ENCODE results near the gene IQSEC1.

Gene IQSEC1

GRCh38 chr3:12894629-12895028 lies 178.6 kb downstream of the IQSEC1 start:
- no peak for TF ChIP-seq CTCF (IDR thresholded peaks at IDR 0.05; ENCODE audit: insufficient read depth, low read depth, low read length, missing control alignments)
- DNase-seq (ENCODE audit: low read depth), result no peak
- no peak overlapping the region for H3K4me3 ChIP-seq (ENCODE audit: low read depth, low read length)

GRCh38 chr3:12893852-12894251 lies 179.4 kb downstream of the IQSEC1 start:
- H3K4me3 ChIP-seq (ENCODE audit: low read depth, low read length), result no peak overlapping the region
- DNase-seq (ENCODE audit: low read depth), result no peak
- TF ChIP-seq CTCF (IDR thresholded peaks at IDR 0.05; ENCODE audit: insufficient read depth, low read depth, low read length, missing control alignments), result no peak

- no peak for TF ChIP-seq CTCF (IDR thresholded peaks at IDR 0.05; ENCODE audit: insufficient read depth, low read depth, low read length, missing control alignments)
- DNase-seq (ENCODE audit: low read depth), result no peak
These were observed 180.0 kb downstream of the IQSEC1 start for GRCh38 chr3:12893247-12893646.

GRCh38 chr3:12892840-12893189 lies 180.4 kb downstream of the IQSEC1 start:
- DNase-seq (ENCODE audit: low read depth), result no peak
- no peak for TF ChIP-seq CTCF (IDR thresholded peaks at IDR 0.05; ENCODE audit: insufficient read depth, low read depth, low read length, missing control alignments)
- no peak overlapping the region for H3K4me3 ChIP-seq (ENCODE audit: low read depth, low read length)

More at GRCh38 chr3:12893247-12893646, 180.0 kb downstream of the IQSEC1 start:
- H3K4me3 ChIP-seq (ENCODE audit: low read depth, low read length), result no peak overlapping the region

GRCh38 chr3:12891985-12892839 lies 181.0 kb downstream of the IQSEC1 start:
- peak; percentile 87 for TF ChIP-seq CTCF (IDR thresholded peaks at IDR 0.05; ENCODE audit: insufficient read depth, low read depth, low read length, missing control alignments)
- H3K4me3 ChIP-seq (ENCODE audit: low read depth, low read length), result no peak overlapping the region
- DNase-seq (ENCODE audit: low read depth), result peak; percentile 66

GRCh38 chr3:12891391-12891984 lies 181.7 kb downstream of the IQSEC1 start:
- no peak for TF ChIP-seq CTCF (IDR thresholded peaks at IDR 0.05; ENCODE audit: insufficient read depth, low read depth, low read length, missing control alignments)
- DNase-seq (ENCODE audit: low read depth), result no peak
- H3K4me3 ChIP-seq (ENCODE audit: low read depth, low read length), result no peak overlapping the region

All from GM12865 (cell line).